CD14-positive monocyte (primary cell): Measurements from ENCODE around the gene KCNJ2. TPM values are rescaled to one million over a fixed set of nuclear protein-coding genes. Genes with fewer than 3 reads are reported as not detected.

ENCODE experiments used
- DNase-seq, 3 donors: peaks; one replicate each; pipeline ENCODE4 v3.0.0-alpha.2; 2011 to 2022
- H2AFZ ChIP-seq: 2 replicates; pipeline ENCODE4 v1.6.0; 2012; ENCODE audit warnings: mild to moderate bottlenecking, low read depth, low read length, inconsistent platforms; ENCODE audit not compliant: insufficient read depth, poor library complexity, severe bottlenecking
- H3K27ac ChIP-seq, 2 donors: 1 replicate in 1 of 2; 2 replicates in 1 of 2; pipeline ENCODE4 v1.5.1; 2012 to 2013; ENCODE audit warnings: low read length in 2 of 2, control low read depth in 1 of 2, inconsistent platforms in 1 of 2, low read depth in 1 of 2, mild to moderate bottlenecking in 1 of 2
- H3K27me3 ChIP-seq, 2 donors: one replicate each; pipeline versions ENCODE4 v1.6.0 to v1.6.1; 2011 to 2013; ENCODE audit warnings: low read length in 2 of 2; ENCODE audit not compliant: control insufficient read depth in 2 of 2, insufficient read depth in 2 of 2
- H3K36me3 ChIP-seq, 2 donors: replicated peaks in 1 of 2; 1 replicate in 1 of 2; 2 replicates in 1 of 2; pipeline versions ENCODE4 v1.5.1 to v1.6.1; 2012 to 2013; ENCODE audit warnings: low read length in 2 of 2, control low read depth in 1 of 2, inconsistent platforms in 1 of 2, mild to moderate bottlenecking in 1 of 2; ENCODE audit not compliant: insufficient read depth in 2 of 2, control insufficient read depth in 1 of 2
- H3K4me1 ChIP-seq, 2 donors: 1 replicate in 1 of 2; 2 replicates in 1 of 2; pipeline versions ENCODE4 v1.5.1 to v1.6.1; 2012 to 2013; ENCODE audit warnings: low read length in 2 of 2, control low read depth in 1 of 2, inconsistent platforms in 1 of 2, mild to moderate bottlenecking in 1 of 2, moderate library complexity in 1 of 2; ENCODE audit not compliant: insufficient read depth in 2 of 2, control insufficient read depth in 1 of 2
- H3K4me2 ChIP-seq: replicated peaks from 2 replicates; pipeline ENCODE3; 2012; ENCODE audit warnings: low read length, moderate library complexity, mild to moderate bottlenecking; ENCODE audit not compliant: poor library complexity, severe bottlenecking; ENCODE audit errors: extremely low read depth
- H3K4me3 ChIP-seq, 3 experiments: fragments of 200-600 bp in 1 of 3; sonication (generic) in 1 of 3; replicated peaks in 1 of 3; 1 replicate in 2 of 3; 2 replicates in 1 of 3; pipeline ENCODE4 v1.5.1; 2011 to 2013; ENCODE audit warnings: low read length in 3 of 3, mild to moderate bottlenecking in 3 of 3, control low read depth in 2 of 3, low read depth in 2 of 3, inconsistent platforms in 1 of 3, moderate library complexity in 1 of 3
- H3K79me2 ChIP-seq: 2 replicates; pipeline ENCODE4 v1.6.0; 2012; ENCODE audit warnings: mild to moderate bottlenecking, control low read depth, inconsistent platforms, low read length, moderate library complexity; ENCODE audit not compliant: insufficient read depth
- H3K9ac ChIP-seq: 2 replicates; pipeline ENCODE4 v1.6.0; 2017; ENCODE audit warnings: low read length, mild to moderate bottlenecking; ENCODE audit not compliant: insufficient read depth, poor library complexity, severe bottlenecking
- H3K9me3 ChIP-seq, 2 donors: replicated peaks in 1 of 2; 1 replicate in 1 of 2; 2 replicates in 1 of 2; pipeline versions ENCODE4 v1.5.1 to v1.6.1; 2012 to 2013; ENCODE audit warnings: low read length in 2 of 2, control low read depth in 1 of 2; ENCODE audit not compliant: control insufficient read depth in 1 of 2, insufficient read depth in 1 of 2
- H4K20me1 ChIP-seq: 2 replicates; pipeline ENCODE4 v1.6.0; 2012; ENCODE audit warnings: mild to moderate bottlenecking, low read length, control low read depth, moderate library complexity; ENCODE audit not compliant: insufficient read depth
- H3K27ac Mint-ChIP-seq, 7 donors: one replicate each; pipeline ENCODE4 v1.8.0; 2020; ENCODE audit warnings: mild to moderate bottlenecking in 7 of 7, mixed read lengths in 7 of 7, moderate library complexity in 6 of 7, inconsistent platforms in 2 of 7
- H3K27me3 Mint-ChIP-seq, 3 donors: one replicate each; pipeline ENCODE4 v1.8.0; 2021 to 2022; ENCODE audit warnings: low read depth in 3 of 3, mild to moderate bottlenecking in 3 of 3, mixed read lengths in 3 of 3, moderate library complexity in 3 of 3, inconsistent platforms in 1 of 3
- H3K36me3 Mint-ChIP-seq, 2 donors: one replicate each; pipeline ENCODE4 v1.8.0; 2020; ENCODE audit warnings: mixed read lengths in 2 of 2, inconsistent platforms in 1 of 2, mild to moderate bottlenecking in 1 of 2
- H3K4me1 Mint-ChIP-seq: one replicate; pipeline ENCODE4 v1.8.0; 2020; ENCODE audit warnings: mild to moderate bottlenecking, mixed read lengths
- H3K4me3 Mint-ChIP-seq, 2 donors: one replicate each; pipeline ENCODE4 v1.8.0; 2020; ENCODE audit warnings: mild to moderate bottlenecking in 2 of 2, mixed read lengths in 2 of 2, moderate library complexity in 1 of 2
- H3K9me3 Mint-ChIP-seq, 7 donors: one replicate each; pipeline ENCODE4 v1.8.0; 2020 to 2022; ENCODE audit warnings: mixed read lengths in 7 of 7, mild to moderate bottlenecking in 6 of 7, moderate library complexity in 6 of 7, inconsistent platforms in 2 of 7
- WGBS: methylation state at CpG from one replicate; pipeline ENCODE4 v1.1.5; 2013; ENCODE audit warnings: missing lambda C conversion rate; ENCODE audit not compliant: insufficient coverage; 5-methylcytosine and 5-hydroxymethylcytosine counted together
- intact Hi-C, 2 donors: fragments of 100-400 bp; cut with micrococcal nuclease; formaldehyde crosslinking; loops; one replicate each; pipeline versions ENCODE4 v1.15.0 to v1.15.1; 2023
- polyA plus RNA-seq, 3 donors: library from polyadenylated mRNA; depleted of rRNA in 1 of 3; unstranded in 2 of 3; stranded (reverse) in 1 of 3; fragments of 300-500 nt in 2 of 3; fragments of >200 nt in 1 of 3; fragmentation: Illumina TruSeq in 2 of 3; gene quantifications; 1 replicate in 2 of 3; 2 replicates in 1 of 3; pipeline ENCODE4 v1.2.3, GENCODE V29; 2012 to 2021
- TF ChIP-seq, protein P1 (sequence below): fragments of 200-600 bp; IDR thresholded peaks from one replicate; pipeline ENCODE4 v1.8.0; 2022; ENCODE audit warnings: antibody characterized with exemption, mild to moderate bottlenecking

Gene KCNJ2
- polyA plus RNA-seq, 3 donors: 0.37 to 2.0 (median 1.7) TPM

DNA sequence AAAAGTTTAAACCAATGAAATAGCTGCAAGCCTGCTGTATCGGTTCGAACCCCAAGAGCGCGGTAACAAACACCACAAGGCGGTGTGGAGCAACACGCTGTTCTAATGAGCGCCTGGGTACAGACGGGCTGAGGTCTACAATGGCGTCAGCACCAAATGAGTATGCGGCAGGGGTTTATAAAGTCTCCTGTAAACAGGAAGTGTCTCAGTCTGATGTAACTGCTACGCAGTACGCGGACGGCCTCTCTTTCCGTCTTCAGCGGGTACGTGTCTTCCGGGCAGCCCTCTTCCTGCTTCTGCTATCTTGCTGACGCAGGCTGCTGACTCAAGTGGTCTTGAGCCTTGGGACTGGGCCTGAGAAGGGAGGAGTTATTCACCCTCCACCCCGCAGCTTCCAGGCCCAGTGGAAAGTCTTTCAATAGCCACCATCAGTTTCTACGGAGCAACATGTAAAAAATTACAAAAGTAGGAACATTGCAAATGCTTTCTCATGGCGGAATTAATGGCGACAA, 40.5 kb upstream of the KCNJ2 start:
- WGBS: 97% methylated on average over 19 of the region's 23 CpGs
- H3K27me3 ChIP-seq: no peaks in the 10 kb centered on the region
- no peak overlapping the region for H3K4me2 ChIP-seq
- Mint-ChIP-seq H3K4me1 (peaks cover 10% of the 10 kb centered on the region), H3K4me3 (no peak overlapping the region), H3K27ac (no peak overlapping the region), H3K9me3 (peaks cover 3 to 21% (median 8%) of the 10 kb centered on the region in 7 donors), H3K27me3 (peaks cover 0 to 4% (median 3%) of the 10 kb centered on the region in 3 donors), H3K36me3 (no peaks in the 10 kb centered on the region)
- intact Hi-C loops: no loop called here
- no peaks in the 10 kb centered on the region for H4K20me1 ChIP-seq
- DNase-seq: no peak
- H3K36me3 ChIP-seq: no peaks in the 10 kb centered on the region
- TF ChIP-seq, protein P1, sequence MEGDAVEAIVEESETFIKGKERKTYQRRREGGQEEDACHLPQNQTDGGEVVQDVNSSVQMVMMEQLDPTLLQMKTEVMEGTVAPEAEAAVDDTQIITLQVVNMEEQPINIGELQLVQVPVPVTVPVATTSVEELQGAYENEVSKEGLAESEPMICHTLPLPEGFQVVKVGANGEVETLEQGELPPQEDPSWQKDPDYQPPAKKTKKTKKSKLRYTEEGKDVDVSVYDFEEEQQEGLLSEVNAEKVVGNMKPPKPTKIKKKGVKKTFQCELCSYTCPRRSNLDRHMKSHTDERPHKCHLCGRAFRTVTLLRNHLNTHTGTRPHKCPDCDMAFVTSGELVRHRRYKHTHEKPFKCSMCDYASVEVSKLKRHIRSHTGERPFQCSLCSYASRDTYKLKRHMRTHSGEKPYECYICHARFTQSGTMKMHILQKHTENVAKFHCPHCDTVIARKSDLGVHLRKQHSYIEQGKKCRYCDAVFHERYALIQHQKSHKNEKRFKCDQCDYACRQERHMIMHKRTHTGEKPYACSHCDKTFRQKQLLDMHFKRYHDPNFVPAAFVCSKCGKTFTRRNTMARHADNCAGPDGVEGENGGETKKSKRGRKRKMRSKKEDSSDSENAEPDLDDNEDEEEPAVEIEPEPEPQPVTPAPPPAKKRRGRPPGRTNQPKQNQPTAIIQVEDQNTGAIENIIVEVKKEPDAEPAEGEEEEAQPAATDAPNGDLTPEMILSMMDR: no peak
- H3K79me2 ChIP-seq: no peaks in the 10 kb centered on the region
- H2AFZ ChIP-seq: no peak overlapping the region
- no peak overlapping the region for H3K27ac ChIP-seq
- peaks cover 11 to 13% of the 10 kb centered on the region in 2 donors for H3K4me1 ChIP-seq
- H3K9ac ChIP-seq: no peak overlapping the region
- H3K9me3 ChIP-seq: peaks cover 5 to 9% of the 10 kb centered on the region in 2 donors
- H3K4me3 ChIP-seq: no peak overlapping the region

DNA sequence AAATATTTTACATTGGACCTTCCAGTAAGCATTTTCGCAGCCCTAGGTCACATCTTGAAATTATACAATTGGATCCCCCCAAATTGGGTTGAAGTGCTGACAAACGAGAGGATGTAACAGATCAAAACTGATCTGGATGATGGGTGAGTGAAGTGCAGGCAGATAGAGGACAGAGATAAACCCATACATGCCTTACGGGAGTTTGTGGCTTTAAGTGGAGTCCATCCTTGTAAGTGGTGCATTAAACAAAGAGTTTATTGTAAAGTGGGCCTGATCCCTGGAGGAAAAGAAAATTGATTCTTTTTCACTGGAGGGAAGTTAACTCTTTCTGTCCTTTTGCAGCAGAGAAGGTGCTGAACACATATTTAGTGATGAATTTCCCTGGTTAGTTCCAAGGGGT, 39.0 kb upstream of the KCNJ2 start:
- Mint-ChIP-seq H3K4me1 (no peaks in the 10 kb centered on the region), H3K36me3 (no peaks in the 10 kb centered on the region), H3K27me3 (peaks cover 0 to 4% (median 3%) of the 10 kb centered on the region in 3 donors), H3K27ac (no peak overlapping the region), H3K4me3 (no peak overlapping the region), H3K9me3 (peaks cover 3 to 21% (median 8%) of the 10 kb centered on the region in 7 donors)
- Histone ChIP-seq H3K4me3 (no peak overlapping the region), H3K27me3 (no peaks in the 10 kb centered on the region), H3K4me2 (no peak overlapping the region), H3K27ac (no peak overlapping the region), H4K20me1 (no peaks in the 10 kb centered on the region), H3K79me2 (no peaks in the 10 kb centered on the region), H3K4me1 (no peaks in the 10 kb centered on the region), H3K9ac (no peak overlapping the region), H3K36me3 (no peaks in the 10 kb centered on the region), H3K9me3 (peaks cover 5 to 9% of the 10 kb centered on the region in 2 donors), H2AFZ (no peak overlapping the region)
- TF ChIP-seq, protein P1: no peak
- intact Hi-C loops: no loop called here
- 100% methylated on average over 1 of the region's 3 CpGs for WGBS
- DNase-seq: no peak
